GM03348 (cell line): Measurements from ENCODE around the gene NUDT22.

Experiments
- DNase-seq: peaks from one replicate; pipeline ENCODE4 v3.0.0; 2012; ENCODE audit warnings: low spot score

NUDT22 gene

DNA sequence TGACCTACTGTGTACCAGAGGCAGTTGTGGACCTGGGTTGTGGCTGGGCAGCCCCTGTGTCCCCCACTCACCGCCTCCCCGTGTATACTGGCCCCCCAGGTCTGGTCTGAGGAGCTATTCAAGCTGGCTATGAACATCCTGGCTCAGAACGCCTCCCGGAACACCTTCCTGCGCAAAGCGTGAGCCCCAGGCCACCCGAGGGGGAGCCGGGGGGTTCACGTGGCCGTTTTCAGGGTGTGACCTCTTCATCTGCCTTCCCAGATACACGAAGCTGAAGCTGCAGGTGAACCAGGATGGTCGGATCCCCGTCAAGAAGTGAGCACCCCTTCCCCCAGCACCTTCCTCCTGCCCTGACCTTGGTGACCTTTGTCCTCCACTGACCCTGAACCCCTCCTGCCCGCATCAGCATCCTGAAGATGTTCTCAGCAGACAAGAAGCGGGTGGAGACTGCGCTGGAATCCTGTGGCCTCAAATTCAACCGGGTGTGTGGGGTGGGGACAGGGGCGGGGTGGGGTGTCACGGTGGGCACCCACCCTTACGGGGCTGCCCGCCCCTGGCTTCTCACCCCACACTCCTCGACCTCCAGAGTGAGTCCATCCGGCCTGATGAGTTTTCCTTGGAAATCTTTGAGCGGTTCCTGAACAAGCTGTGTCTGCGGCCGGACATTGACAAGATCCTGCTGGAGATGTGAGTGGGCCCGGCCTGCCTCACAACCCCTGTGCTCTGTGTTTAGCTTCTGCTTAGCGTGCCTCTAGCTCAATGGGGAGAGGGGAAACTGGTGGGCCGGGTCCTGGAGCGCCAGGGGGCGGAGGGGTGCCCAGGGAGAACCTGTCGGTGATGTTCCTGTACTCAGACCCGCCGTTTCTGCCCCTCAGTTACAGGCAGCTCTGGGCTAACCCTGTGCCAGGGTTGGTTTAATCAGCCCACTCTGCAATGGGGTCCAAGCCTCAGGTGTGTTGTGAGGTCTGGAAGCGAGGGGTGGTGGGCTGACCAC lies 29.4 kb downstream of the NUDT22 start:
- DNase-seq: no peak

DNA sequence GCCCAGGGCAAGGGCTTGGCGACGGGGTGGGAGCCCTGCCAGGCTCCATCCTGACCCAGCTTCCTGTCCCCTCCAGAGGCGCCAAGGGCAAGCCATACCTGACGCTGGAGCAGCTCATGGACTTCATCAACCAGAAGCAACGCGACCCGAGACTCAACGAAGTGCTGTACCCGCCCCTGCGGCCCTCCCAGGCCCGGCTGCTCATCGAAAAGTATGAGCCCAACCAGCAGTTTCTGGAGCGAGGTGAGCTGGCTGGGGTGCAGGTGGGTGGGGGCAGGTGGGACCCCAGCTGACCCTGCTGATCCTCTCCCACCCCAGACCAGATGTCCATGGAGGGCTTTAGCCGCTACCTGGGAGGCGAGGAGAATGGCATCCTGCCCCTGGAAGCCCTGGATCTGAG lies 30.2 kb downstream of the NUDT22 start:
- no peak for DNase-seq

DNA sequence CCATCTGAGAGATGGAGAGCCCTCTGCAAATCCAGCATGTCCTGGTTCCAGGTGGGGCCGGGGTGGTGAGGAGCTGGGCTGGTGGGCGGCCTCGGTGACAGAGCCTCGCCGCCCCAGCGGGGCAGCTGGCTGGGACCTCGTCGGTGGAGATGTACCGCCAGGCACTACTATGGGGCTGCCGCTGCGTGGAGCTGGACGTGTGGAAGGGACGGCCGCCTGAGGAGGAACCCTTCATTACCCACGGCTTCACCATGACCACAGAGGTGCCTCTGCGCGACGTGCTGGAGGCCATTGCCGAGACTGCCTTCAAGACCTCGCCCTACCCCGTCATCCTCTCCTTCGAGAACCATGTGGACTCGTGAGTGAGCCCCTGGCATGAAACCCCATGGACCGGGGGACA lies 32.3 kb downstream of the NUDT22 start:
- DNase-seq: no peak

DNA sequence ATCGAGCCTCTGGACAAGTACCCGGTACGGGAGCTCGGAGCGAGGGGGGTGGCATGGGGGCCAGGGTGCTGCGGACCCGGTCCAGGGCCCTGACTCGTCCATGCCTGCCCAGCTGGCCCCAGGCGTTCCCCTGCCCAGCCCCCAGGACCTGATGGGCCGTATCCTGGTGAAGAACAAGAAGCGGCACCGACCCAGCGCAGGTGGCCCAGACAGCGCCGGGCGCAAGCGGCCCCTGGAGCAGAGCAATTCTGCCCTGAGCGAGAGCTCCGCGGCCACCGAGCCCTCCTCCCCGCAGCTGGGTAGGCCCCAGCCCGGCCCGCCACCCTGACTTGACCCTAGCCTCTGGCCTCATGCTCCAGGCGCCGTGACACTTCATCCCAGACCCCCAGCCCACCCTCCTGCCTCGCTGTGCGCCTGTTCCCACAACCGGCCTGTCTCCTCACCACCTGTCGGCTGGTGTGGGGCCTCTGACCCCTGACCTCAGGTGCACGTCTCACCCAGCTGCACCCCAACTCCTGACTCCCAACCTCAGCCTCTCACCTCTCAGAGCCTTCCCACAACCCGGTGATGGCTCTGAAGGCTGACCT lies 33.0 kb downstream of the NUDT22 start:
- DNase-seq: no peak

DNA sequence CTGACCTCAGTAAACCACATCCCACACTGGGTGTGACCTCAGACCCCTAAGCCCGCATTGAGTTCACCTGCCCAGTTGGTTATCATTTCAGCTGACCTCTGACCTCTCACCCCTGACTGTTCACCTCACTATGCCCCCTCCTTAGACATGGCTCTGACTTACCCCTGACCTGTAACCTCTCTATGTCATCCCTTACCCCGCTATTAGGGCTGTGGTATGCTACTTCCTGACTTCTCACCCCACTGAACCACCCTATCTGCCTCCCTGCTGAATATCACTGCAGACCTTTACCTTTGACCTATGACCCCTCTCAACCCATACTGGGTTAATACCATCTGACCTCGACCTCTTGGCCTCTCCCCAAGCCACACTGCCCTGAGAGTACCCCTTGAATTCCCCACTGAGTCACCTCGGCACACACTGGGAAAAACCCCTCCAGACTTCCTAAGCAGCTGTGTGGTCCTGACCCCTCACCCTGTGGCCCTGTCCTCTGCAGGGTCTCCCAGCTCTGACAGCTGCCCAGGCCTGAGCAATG lies 33.5 kb downstream of the NUDT22 start:
- DNase-seq: no peak

DNA sequence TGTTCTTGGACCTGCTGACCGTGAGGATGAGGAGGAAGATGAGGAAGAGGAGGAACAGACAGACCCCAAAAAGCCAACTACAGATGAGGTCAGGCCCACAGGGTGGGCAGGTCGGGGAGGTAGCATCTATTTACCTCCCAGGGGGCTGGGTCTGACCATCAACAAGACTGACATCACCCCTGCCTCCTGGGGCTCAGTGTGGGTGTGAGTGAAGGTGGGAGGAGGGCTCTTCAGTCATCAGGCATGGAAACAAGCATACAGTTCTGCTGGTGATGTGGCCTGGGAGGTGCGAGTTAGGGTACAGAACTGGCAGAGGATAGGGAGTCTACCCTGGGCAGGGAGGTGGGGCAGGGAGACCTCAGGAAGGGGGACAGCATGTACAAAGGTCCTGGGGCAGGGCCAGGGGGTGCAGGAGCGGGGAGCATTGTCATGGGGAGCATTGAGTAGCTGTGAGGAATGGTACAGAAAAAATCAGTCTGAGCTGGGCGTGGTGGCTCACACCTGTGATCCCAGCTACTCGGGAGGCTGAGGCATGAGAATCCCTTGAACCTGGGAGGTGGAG lies 34.2 kb downstream of the NUDT22 start:
- DNase-seq: no peak

DNA sequence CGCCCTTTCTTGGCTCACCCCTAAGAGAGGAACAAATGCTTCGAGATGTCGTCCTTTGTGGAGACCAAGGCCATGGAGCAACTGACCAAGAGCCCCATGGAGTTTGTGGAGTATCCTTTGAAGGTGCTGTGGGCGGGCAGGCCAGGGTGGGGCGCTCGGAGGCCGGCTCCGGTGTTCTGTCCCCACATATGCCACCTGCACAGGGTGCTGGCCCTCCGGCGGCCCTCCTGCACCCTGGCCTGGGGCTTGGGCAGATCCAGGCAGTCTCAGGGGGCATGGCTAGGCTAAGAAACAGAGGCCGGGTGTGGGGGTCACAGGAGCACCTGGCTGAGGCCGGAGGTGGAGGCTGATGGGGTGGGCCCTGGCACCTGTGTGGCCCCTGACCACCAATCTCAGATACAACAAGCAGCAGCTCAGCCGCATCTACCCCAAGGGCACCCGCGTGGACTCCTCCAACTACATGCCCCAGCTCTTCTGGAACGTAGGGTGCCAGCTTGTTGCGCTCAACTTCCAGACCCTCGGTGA lies 35.5 kb downstream of the NUDT22 start:
- no peak for DNase-seq

DNA sequence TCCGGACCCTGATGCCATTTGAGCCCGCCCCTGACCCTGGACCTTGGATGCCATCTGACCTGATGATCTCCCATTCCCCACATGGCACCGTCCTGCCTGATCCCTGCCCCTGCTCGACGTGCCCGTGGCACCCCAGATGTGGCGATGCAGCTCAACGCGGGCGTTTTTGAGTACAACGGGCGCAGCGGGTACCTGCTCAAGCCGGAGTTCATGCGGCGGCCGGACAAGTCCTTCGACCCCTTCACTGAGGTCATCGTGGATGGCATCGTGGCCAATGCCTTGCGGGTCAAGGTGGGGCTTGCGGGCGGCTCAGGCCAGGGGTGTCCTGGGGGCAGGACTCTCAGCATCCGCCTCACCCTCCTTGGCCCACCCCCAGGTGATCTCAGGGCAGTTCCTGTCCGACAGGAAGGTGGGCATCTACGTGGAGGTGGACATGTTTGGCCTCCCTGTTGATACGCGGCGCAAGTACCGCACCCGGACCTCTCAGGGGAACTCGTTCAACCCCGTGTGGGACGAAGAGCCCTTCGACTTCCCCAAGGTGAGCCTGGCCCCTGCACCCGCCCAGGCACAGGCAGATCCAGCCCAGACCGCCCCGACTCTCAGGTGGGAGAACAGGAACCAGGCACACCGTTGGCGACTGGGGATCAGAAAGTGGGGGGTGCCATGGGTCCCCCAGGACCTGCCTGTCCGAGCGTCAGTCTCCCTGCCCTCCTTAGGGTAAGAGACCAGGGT lies 36.4 kb downstream of the NUDT22 start:
- DNase-seq: no peak

DNA sequence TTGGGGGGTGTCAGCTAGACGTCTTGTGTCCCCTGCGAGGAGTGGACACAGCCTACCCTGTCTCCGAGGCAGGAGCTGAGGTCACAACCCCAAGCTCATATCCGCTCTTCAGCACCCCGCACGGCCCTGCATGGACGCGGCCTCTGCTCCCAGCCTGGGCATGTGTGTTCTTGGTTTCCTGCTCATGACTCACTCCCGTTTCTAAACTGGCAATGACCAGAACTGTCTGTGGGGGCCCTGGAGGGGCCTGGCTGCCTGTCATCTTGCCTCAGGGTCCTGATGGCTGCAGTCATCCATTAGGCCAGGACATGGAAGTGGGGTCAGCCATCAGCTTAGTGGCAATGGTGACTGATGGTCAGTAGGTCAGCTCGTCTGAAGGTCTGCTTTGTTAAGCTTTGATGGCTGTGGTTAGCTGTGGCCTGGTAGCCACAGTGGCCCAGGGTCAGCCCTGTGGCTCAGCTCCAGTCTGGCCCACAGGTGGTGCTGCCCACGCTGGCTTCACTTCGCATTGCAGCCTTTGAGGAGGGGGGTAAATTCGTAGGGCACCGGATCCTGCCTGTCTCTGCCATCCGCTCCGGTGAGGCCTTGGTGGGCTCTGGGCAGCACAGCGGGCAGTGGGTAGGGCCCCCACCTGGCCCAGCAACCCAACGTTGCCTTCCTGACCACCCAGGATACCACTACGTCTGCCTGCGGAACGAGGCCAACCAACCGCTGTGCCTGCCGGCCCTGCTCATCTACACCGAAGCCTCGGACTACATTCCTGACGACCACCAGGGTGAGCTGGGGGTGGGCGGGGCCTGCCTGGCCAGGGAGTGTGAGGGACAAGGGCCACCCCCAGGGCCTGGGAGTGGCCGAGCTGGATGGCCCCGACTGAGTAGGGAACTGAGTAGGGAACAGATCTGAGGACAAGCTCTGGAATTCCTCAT lies 37.2 kb downstream of the NUDT22 start:
- no peak for DNase-seq

DNA sequence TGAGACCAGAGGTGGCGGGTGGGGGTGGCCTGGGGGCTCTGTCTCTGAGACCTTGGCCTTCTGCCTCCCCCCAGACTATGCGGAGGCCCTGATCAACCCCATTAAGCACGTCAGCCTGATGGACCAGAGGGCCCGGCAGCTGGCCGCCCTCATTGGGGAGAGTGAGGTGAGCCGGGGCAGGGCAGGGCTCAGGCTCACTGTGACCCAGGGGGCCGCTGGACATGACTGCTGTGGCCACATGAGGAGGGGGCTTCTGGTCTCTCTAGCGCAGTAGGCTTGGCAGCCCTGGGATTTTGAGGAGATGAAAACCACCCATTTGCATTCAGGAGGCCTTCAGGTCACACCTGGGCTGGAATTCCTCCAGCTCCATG lies 37.9 kb downstream of the NUDT22 start:
- DNase-seq: no peak

DNA sequence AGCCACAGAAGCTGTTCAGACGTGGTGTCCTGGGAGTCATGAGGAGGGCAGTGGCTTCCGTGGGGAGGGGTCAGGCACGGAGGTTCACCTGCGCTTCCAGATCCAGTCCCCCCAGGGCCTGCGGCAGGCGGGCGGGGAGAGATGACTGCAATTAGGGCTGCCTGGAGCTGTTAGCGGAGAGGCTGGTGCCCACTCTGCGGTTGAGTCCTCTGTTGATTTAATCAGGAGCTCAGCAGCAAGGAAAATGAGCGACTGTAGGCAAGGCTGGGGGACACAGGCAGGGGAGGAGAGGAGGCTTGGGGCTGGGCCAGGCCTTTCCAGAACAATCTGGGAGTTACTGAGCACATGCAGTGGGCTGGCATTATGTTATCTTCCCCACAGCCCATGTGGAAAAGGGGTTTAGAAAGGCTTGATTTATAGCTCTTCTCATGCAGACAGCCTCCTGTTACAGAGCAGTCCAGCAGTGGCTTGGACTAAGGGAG lies 38.3 kb downstream of the NUDT22 start:
- no peak for DNase-seq

DNA sequence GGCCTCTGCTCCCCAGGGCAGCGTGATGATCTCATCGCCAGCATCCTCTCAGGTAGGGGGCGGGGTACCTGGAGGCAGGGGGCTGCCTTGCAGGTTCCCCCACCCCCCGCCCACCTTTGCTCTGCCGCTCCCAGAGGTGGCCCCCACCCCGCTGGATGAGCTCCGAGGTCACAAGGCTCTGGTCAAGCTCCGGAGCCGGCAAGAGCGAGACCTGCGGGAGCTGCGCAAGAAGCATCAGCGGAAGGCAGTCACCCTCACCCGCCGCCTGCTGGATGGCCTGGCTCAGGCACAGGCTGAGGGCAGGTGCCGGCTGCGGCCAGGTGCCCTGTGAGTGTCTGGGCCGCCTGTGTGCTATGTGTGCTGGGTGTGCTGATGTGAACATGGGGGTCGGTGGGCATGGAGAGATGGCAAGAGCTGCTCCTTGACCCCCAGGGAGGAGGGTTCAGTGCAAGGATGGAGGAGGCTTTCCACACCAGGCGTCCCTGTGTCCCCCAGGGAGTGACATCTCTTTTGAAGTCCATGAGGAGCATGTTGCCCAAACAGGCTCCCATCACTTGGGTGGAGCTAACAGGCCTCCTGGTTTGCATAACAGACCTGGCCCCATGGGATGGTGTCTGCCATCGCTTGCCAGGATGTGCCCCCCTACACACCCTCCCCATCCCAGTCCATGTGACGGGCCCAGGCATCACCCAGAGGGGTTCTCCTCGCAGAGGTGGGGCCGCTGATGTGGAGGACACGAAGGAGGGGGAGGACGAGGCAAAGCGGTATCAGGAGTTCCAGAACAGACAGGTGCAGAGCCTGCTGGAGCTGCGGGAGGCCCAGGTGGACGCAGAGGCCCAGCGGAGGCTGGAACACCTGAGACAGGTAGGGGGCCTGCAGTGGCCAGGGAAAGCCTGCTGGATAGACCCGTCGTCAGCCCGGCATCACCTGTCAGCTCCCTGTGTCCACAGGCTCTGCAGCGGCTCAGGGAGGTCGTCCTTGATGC lies 39.4 kb downstream of the NUDT22 start:
- no peak for DNase-seq

DNA sequence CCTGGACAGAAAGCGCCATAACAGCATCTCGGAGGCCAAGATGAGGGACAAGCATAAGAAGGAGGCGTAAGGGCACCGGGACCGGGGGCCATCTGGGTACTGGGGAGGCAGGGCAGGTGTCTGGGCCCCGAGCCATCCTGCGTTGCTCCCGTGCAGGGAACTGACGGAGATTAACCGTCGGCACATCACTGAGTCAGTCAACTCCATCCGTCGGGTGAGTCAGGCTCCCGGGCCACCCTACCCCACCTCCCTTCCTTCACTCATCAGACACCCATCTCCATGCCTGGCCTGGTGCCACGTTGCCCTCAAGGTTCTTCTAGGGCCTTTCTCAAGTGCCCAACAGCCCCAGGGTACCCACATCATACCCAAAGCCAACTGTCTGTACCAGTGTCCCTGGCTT lies 40.3 kb downstream of the NUDT22 start:
- DNase-seq: no peak

DNA sequence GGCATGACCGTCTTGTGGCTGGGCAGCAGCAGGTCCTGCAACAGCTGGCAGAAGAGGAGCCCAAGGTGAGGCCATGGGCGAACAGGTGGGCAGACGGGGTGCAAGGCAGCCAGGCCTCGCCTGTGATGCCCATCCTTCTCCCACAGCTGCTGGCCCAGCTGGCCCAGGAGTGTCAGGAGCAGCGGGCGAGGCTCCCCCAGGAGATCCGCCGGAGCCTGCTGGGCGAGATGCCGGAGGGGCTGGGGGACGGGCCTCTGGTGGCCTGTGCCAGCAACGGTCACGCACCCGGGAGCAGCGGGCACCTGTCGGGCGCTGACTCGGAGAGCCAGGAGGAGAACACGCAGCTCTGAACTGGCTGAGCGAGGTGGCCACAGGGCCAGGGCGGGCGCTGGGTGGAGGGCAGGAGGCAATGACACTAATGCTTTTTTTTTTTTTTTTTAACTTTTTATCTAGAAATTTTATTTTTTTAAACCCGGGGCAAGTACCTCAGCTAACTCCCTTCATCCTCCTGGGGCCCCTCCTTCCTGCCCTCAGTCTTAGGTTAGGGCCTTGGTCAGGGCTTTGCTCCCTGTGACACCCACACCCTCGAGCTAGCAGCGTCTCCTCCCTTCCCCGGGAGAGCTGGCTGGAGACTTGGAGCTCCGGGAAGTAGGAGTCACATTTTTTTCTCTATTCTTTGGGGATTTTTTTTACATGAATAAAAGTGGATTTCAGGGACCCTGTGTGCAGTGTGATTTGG lies 41.3 kb downstream of the NUDT22 start:
- DNase-seq: no peak

DNA sequence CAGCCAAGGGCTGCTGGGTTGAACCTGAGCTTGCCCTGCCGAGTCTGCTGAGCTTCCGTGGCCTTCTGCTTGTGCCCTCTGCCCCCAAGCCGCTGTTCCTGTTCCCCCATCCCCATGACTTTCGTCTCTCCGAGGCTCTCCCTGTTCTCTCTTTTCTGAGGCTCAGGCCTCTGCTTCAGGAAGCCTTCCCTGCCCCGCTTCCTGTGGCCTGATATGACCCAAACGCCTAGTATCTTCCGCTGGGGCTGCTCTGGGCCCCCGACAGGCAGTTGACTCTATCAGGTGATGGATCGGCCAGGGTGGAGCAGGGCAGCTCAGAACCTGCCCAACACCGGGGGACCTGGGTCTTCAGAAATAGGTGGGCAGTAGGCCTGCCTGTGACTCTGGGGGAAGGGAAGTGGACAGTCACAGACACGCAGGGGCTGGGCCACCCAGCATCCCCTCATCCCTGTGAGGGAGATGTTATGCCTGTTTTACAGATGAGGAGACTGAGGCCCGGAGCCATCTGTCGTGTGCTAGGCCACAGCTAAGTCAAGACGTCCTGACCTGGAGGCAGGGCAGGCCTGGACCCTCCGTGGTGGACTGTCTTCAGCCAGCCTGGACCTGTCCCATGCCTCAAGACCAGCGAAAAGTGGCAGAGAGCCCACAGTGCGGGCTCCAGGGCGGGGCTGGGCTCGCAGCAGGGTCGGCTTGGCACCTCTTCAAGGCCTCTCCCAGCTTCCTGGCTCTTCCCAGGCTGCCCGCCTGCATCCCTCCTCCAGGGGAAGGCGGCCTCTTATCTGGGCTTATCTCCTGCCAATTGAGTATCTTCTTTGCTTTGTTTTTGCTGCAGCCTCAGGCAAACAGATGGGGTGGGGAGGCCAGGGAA lies 42.2 kb downstream of the NUDT22 start:
- DNase-seq: peak; percentile 19

DNA sequence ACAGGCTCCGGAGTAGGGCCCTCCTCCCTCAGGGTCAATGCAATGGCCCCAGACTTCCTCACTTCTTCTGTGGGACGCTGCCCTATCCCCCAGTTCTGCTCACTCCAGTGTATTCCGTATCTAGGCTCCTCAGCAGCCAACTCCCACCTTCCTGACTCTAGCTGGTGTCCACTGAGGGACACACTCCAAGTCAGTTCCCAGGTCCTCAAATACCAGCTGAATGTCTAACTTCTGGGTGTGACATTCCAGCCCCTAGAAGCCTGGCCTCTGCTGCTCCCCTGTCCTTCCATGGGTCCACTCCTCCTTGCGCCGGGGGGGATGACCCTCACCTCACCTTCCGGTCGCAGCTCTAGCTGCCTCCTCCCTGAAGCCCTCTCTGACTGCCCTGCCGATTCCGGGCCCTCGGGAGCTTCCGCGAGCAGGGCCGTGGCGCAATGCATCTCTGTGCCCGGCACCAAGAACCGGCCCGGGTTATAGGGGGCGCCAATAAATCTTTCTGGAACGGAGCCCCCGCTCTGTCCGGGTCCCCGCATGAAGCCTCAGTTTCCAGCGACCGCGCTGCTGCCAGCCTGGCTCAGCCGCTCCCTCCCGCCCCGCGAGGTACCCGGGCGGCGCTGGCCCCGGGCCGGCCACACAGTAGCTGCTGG lies 42.9 kb downstream of the NUDT22 start:
- peak; percentile 60 for DNase-seq

DNA sequence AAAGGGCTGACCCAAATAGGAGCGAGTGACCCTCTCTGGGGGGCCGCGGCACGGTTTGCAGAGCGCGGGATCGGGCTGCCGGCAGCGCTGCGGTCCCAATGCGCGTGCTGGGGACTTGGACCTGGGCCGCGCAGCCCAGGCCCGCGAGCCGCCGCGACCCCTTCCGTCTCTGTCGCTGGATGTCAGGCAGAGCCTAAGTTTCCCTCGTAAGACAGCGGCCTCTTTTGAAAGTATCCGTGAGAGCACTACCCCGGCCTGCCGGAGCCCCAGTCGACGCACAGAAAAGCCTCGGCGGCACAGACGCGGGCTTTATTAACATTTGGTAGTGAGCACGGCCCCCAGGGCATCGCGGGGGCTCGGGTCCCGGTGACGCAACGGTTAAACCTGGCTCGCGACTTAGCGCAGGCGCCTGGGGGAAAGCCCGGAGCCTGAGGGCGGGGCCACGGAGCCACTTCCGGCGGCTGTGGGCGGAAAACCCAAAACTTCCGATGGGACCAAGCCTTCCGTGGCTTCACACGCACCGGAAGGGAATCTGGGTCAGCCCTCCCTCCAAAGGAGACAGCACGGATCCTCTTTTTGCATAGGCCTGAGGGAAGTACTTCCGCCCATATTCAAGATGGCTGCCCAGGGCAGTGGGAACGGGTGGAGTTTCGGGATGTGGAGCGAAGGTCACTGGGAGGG lies 43.6 kb downstream of the NUDT22 start:
- DNase-seq: peak; percentile 94
